Activated naive CD4-positive, alpha-beta T cell treated with anti-CD3 and anti-CD28 coated beads, Interleukin-2, amount 50 U/mL, for 16 hours (primary cell): ENCODE measurements around the gene PPTC7.
"Not testable (repeated sequence)": the region's sequence is repeated elsewhere in the genome, so short reads cannot be mapped to it uniquely, and the experiment has no call there.

Source experiments
- DNase-seq: peaks from one replicate; pipeline ENCODE4 v3.0.0-alpha.2; 2020

Gene PPTC7

GRCh38 chr12:110583137-110584059 is at the start of gene PPTC7:
TSS of gene PPTC7 (minus strand) at chr12:110583318. CDS start at chr12:110583031, 287 bp downstream.
- peak; percentile 97 for DNase-seq

DNA sequence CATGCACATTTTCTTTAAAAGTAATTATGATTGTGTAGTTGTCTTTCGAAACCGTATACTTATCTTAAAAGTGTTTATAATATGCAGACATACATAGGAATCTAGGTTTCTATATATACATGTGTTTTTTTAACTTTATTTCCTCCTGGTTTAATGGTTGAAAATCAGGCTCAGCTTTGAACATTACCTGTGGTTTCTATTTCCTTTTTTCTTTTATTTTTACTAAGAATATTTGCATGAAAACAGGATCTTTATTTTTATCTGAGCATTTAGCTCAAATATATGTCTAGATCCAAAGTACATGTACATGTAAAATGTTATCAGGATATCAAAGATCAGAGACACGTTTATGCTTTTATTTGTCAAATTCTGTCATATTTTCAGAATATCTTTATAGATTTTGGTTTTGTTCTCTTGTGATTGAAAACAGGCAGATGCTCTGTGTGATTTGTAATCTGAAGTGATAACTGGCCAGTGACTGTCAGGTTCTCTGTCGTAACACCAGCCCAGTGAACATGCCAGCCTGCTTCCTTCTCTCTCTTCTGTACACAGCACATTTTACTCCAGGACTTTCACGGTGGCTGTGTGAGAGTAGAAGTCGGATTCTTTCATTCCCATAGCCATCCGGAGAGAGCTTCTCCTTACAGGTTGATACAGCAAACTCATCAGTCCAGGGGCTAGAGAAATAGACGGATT is 44.5 kb upstream of the PPTC7 start:
- DNase-seq: no peak

- DNase-seq: no peak
Observed at GRCh38 chr12:110622582-110622981, 39.5 kb upstream of the PPTC7 start.

DNA sequence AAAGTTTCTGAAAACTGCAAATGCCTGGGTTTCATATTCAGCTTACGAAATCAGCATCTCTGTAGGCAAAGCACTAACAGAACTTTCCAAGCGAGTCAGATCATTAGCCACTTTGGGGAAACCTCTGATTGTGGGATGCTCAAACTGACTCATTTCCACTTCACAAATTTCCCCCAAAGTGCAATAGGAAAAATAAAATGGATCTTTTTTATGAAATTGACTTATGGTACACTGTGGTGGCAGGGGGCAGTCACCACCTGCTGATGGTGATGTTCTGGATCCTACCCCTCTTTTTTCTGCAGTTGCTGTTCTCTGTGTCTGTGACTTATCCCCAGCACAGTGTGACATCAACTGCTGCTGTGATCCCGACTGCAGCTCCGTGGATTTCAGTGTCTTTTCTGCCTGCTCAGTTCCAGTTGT is 36.4 kb upstream of the PPTC7 start:
- peak; percentile 40 for DNase-seq

- DNase-seq: no peak
Observed at GRCh38 chr12:110616471-110617115, 33.5 kb upstream of the PPTC7 start.

DNA sequence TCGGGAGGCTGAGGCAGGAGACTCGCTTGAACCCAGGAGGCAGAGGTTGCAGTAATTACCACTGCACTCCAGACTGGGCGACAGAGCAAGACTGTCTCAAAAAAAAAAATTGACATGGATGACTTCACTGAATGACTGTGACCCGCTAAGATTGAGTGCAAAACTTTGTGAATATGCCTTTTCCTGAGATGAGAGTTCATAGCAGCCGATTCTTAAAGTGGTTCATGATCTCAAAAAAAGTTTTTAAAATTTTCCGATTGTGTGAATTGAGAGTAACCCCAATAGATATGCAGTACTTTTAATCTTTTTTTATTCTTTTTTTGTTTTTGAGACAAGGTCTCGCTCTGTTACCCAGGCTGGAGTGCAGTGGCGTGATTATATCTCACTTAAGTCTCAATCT is 32.1 kb upstream of the PPTC7 start:
- no peak for DNase-seq

- peak; percentile 98 for DNase-seq
Observed at GRCh38 chr12:110613771-110614684, 30.9 kb upstream of the PPTC7 start, which contains the start of gene TCTN1. TSS of gene TCTN1 (plus strand) at chr12:110614129. CDS start at chr12:110614183, 54 bp downstream.

- DNase-seq: no peak
Observed at GRCh38 chr12:110613071-110613770, 30.1 kb upstream of the PPTC7 start.

DNA sequence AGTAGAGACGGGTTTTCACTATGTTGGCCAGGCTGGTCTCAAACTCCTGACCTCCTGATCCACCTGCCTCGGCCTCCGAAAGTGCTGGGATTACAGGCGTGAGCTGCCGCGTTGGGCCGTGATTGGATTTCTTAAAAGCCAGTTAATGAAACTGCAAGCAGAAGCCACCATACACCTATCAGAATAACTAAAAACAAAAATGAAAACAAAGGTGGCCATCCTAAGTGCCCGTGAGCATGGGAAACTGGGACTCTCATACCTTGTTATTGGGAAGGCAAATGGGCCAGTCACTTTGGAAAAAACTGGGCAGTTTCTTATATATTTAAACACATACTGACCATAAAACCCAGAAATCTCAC is 23.1 kb upstream of the PPTC7 start:
- no peak for DNase-seq

GRCh38 chr12:110602085-110602814 is 19.1 kb upstream of the PPTC7 start:
- peak; percentile 27 for DNase-seq

- DNase-seq: no peak
Observed at GRCh38 chr12:110600254-110600653, 17.1 kb upstream of the PPTC7 start.

- DNase-seq: no peak
Observed at GRCh38 chr12:110599334-110599733, 16.2 kb upstream of the PPTC7 start.

DNA sequence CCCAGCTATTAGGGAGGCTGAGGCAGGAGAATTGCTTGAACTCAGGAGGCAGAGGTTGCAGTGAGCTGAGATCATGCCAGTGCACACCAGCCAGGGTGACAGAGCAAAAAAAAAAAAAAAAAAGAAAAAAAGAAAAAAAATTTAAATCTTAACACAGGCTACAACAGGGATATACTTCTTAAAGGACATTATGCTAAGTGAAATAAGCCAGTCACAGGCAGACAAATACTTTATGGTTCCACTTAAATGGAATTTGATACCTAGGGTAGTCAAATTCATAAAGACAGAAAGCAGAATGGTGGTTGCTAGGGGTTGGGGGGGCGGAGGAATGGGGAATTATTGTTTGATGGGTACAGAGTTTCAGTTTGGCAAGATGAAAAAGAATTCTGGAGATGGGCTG is 14.8 kb upstream of the PPTC7 start:
- no peak for DNase-seq

GRCh38 chr12:110592919-110593318 is 9.8 kb upstream of the PPTC7 start:
- DNase-seq: not testable (repeated sequence)

GRCh38 chr12:110592078-110592477 is 9.0 kb upstream of the PPTC7 start:
- DNase-seq: no peak

- no peak for DNase-seq
Observed at GRCh38 chr12:110591451-110592051, 8.4 kb upstream of the PPTC7 start.

GRCh38 chr12:110590806-110591326 is 7.7 kb upstream of the PPTC7 start:
- no peak for DNase-seq

DNA sequence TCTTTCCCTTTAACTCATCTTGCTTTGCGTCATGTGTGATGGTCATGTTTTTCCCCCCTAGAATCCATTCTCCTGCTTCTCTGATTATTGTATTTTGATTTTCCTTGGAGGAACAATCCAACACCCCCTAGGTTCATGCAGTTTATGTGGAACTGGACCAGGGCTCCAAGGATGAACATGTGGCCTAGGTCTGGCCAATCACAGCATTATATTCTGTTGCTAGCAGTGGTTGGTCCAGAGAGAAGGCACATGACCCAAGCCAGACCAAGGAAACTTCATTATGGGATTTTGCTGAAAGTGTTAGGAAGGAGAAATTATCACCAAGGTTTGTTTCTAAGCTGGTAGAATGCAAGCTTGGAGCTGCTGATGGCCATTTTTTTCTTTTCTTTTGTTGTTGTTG is 6.9 kb upstream of the PPTC7 start:
- DNase-seq: no peak

GRCh38 chr12:110587102-110587501 is 4.0 kb upstream of the PPTC7 start:
- not testable (repeated sequence) for DNase-seq

DNA sequence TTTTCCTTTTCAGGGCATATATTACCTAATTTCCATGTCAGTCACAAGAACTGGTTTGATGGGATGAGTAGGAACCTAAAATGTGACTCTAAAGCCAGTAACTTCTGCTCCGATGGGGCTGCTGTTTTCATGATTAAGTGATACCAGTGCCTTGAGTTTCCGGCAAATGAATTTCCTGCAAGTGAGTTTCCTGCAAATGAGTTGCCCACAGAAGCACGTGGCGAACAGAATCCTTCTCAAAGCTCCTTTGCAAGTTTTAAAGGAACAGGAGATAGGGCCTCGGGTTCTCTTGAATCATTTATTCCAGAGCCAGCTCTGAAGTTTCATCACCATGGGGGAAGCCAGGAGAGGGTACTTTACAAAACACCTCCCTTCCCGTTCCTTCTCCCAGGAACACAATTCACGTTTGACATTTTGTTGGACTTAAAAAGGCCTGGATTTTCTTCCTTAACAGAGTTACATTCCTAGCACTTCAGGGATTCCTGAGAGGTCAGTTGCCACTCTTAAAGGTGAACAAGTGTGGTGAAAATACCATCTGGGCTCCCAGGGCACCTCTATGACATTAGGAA is 2.2 kb upstream of the PPTC7 start:
- peak; percentile 31 for DNase-seq
